ENCODE results near the gene PSMA6.
"Not testable (repeated sequence)": the region's sequence is repeated elsewhere in the genome, so short reads cannot be mapped to it uniquely, and the experiment has no call there.

Gene PSMA6

GRCh38 chr14:35346738-35347322, 54.6 kb downstream of the PSMA6 start:
- no peak for FAIRE-seq

- no peak for FAIRE-seq
Measured at GRCh38 chr14:35347323-35348043, 55.3 kb downstream of the PSMA6 start.

GRCh38 chr14:35348044-35348380, 55.8 kb downstream of the PSMA6 start:
- not testable (repeated sequence) for FAIRE-seq

- FAIRE-seq = no peak
Measured at GRCh38 chr14:35349496-35350365, 57.5 kb downstream of the PSMA6 start.

- no peak for FAIRE-seq
Measured at GRCh38 chr14:35351497-35351896, 59.3 kb downstream of the PSMA6 start.

- no peak for FAIRE-seq
Measured at GRCh38 chr14:35351897-35352273, 59.7 kb downstream of the PSMA6 start.

GRCh38 chr14:35352274-35353233, 60.4 kb downstream of the PSMA6 start:
- FAIRE-seq = no peak

- FAIRE-seq = no peak
Measured at GRCh38 chr14:35353409-35354172, 61.4 kb downstream of the PSMA6 start.

- FAIRE-seq = not testable (repeated sequence)
Measured at GRCh38 chr14:35355235-35355634, 63.1 kb downstream of the PSMA6 start.

- no peak for FAIRE-seq
Measured at GRCh38 chr14:35355981-35356841, 64.0 kb downstream of the PSMA6 start.

- FAIRE-seq = not testable (repeated sequence)
Measured at GRCh38 chr14:35359655-35360054, 67.5 kb downstream of the PSMA6 start.

- no peak for FAIRE-seq
Measured at GRCh38 chr14:35361141-35361480, 68.9 kb downstream of the PSMA6 start.

- FAIRE-seq = no peak
Measured at GRCh38 chr14:35362450-35362849, 70.3 kb downstream of the PSMA6 start.

- FAIRE-seq = no peak
Measured at GRCh38 chr14:35362911-35363374, 70.8 kb downstream of the PSMA6 start.

- no peak for FAIRE-seq
Measured at GRCh38 chr14:35365130-35366055, 73.2 kb downstream of the PSMA6 start.

GRCh38 chr14:35366056-35366451, 73.9 kb downstream of the PSMA6 start:
- no peak for FAIRE-seq

GRCh38 chr14:35366521-35366976, 74.4 kb downstream of the PSMA6 start:
- no peak for FAIRE-seq

- FAIRE-seq = no peak
Measured at GRCh38 chr14:35367056-35367372, 74.8 kb downstream of the PSMA6 start.

Measured in colon (tissue), 2 donors.